GM18517 (cell line): ENCODE results near the gene SPTBN5.
"Not testable (repeated sequence)": the region's sequence is repeated elsewhere in the genome, so short reads cannot be mapped to it uniquely, and the experiment has no call there.

Experiments used
- ATAC-seq: cut with Tn5 transposase; IDR thresholded peaks from one replicate; pipeline ENCODE4 v1.9.1; 2021; ENCODE audit warnings: mild to moderate bottlenecking, moderate library complexity; ENCODE audit not compliant: unreplicated experiment

SPTBN5 gene

GRCh38 chr15:41849204-41849603 is 44.6 kb downstream of the SPTBN5 start:
- ATAC-seq = no peak

- no peak for ATAC-seq
Measured at GRCh38 chr15:41848631-41849030, 45.2 kb downstream of the SPTBN5 start.

GRCh38 chr15:41847981-41848380 is 45.9 kb downstream of the SPTBN5 start:
- no peak for ATAC-seq

- no peak for ATAC-seq
Measured at GRCh38 chr15:41847206-41847605, 46.6 kb downstream of the SPTBN5 start.

GRCh38 chr15:41844814-41845213 is 49.0 kb downstream of the SPTBN5 start:
- ATAC-seq = no peak

- ATAC-seq = no peak
Measured at GRCh38 chr15:41843571-41843970, 50.3 kb downstream of the SPTBN5 start.

- no peak for ATAC-seq
Measured at GRCh38 chr15:41842229-41842628, 51.6 kb downstream of the SPTBN5 start.

GRCh38 chr15:41841131-41841530 is 52.7 kb downstream of the SPTBN5 start:
- ATAC-seq = no peak

GRCh38 chr15:41840673-41841072 is 53.2 kb downstream of the SPTBN5 start:
- ATAC-seq = no peak

GRCh38 chr15:41839781-41840491 is 53.9 kb downstream of the SPTBN5 start:
- ATAC-seq = no peak

GRCh38 chr15:41838400-41838897 is 55.4 kb downstream of the SPTBN5 start, which contains the start of gene PLA2G4B:
Gene PLA2G4B (plus strand): TSS chr15:41838847. CDS start chr15:41838914, 67 bp downstream.
- no peak for ATAC-seq

- ATAC-seq = no peak
Measured at GRCh38 chr15:41836713-41837454, 57.0 kb downstream of the SPTBN5 start.

GRCh38 chr15:41836073-41836472 is 57.8 kb downstream of the SPTBN5 start:
- no peak for ATAC-seq

GRCh38 chr15:41834096-41834495 is 59.8 kb downstream of the SPTBN5 start:
- ATAC-seq = no peak

GRCh38 chr15:41832875-41833274 is 61.0 kb downstream of the SPTBN5 start:
- ATAC-seq = no peak

- ATAC-seq = no peak
Measured at GRCh38 chr15:41832208-41832607, 61.6 kb downstream of the SPTBN5 start.

- not testable (repeated sequence) for ATAC-seq
Measured at GRCh38 chr15:41831291-41831690, 62.6 kb downstream of the SPTBN5 start.

- no peak for ATAC-seq
Measured at GRCh38 chr15:41829959-41830646, 63.8 kb downstream of the SPTBN5 start.

GRCh38 chr15:41828807-41829141 is 65.1 kb downstream of the SPTBN5 start:
- ATAC-seq = no peak

GRCh38 chr15:41827880-41828806 is 65.7 kb downstream of the SPTBN5 start, which contains the start of gene JMJD7:
Gene JMJD7 (plus strand): TSS chr15:41828092. CDS start chr15:41828125, 33 bp downstream.
- ATAC-seq = peak; percentile 52
